ENCODE results near the gene CCDC158. TPM values are rescaled to one million over a fixed set of nuclear protein-coding genes. Genes with fewer than 3 reads are reported as not detected.
A peak's percentile ranks its signal among the peaks of the same experiment; 100 is the strongest.
"Not testable (repeated sequence)": the region's sequence is repeated elsewhere in the genome, so short reads cannot be mapped to it uniquely, and the experiment has no call there.

CCDC158 gene
- total and polyA plus RNA-seq, 5 donors from 2014 or later = not detected

- Histone ChIP-seq H3K36me3 (ENCODE audit: control insufficient read depth, insufficient read depth, low read length) (no peaks in the 10 kb centered on the region), H3K9me3 (ENCODE audit: control insufficient read depth in 2 of 2, low read length in 2 of 2) (peaks cover 2 to 7% of the 10 kb centered on the region in 2 experiments), H3K4me3 (ENCODE audit: low read depth, low read length) (no peak overlapping the region), H3K27ac (ENCODE audit: insufficient read depth, low read length, poor library complexity, severe bottlenecking) (no peak overlapping the region), H3K4me1 (ENCODE audit: control insufficient read depth, insufficient read depth, low read length, poor library complexity, severe bottlenecking) (no peaks in the 10 kb centered on the region), H3K27me3 (ENCODE audit: control insufficient read depth, insufficient read depth, low read length) (peaks cover 3% of the 10 kb centered on the region)
- no peak for ATAC-seq (ENCODE audit: low read depth in 2 of 2)
- H3K4me3 Mint-ChIP-seq = no peak overlapping the region
- H3K4me1 Mint-ChIP-seq = no peaks in the 10 kb centered on the region
- H3K27ac Mint-ChIP-seq = no peak overlapping the region
- H3K27me3 Mint-ChIP-seq = peaks cover 25% of the 10 kb centered on the region
- peaks cover 0 to 7% (median 0%) of the 10 kb centered on the region in 7 donors for H3K9me3 Mint-ChIP-seq
- no peak for DNase-seq
- H3K36me3 Mint-ChIP-seq = no peaks in the 10 kb centered on the region
Observed at GRCh38 chr4:76364763-76365162, 56.2 kb downstream of the CCDC158 start.

DNA sequence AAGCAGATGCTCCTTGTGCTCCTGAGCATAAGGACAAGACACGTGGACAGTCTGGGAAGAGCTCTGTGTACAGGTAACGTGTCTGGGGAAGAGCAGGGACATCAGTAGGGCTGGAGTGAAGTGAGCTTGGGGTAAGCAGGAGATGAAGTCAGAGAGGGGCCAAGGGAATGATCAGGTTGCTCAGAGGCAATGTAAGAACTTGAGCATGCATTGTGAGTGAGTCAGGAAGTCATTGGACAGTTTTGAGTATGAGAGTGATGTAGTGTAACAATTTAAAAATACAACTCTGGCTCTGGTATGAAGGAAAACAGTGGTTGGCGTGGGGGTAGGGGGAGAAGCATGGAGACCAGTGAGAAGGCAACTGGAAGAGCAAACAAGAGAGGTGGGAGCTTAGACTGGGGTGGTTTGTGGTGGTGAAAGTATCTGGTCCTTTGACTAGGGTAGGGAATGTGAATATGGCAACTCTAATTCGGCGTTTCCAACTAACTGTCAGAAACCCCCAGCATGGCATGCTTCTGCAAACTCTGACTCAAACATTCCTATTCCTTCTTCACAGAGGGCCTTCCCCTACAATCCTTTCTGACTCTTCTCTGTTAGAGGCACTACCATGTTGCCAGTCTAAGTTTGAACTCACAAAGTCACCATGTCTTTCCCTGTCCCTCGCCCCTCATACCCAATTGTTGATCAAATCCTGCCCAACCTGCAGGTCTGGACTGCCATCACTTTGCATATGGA lies 57.2 kb downstream of the CCDC158 start:
- no peak overlapping the region for H3K27ac Mint-ChIP-seq
- no peak for ATAC-seq (ENCODE audit: low read depth in 2 of 2)
- H3K9me3 ChIP-seq (ENCODE audit: control insufficient read depth in 2 of 2, low read length in 2 of 2) = peaks cover 5 to 8% of the 10 kb centered on the region in 2 experiments

DNA sequence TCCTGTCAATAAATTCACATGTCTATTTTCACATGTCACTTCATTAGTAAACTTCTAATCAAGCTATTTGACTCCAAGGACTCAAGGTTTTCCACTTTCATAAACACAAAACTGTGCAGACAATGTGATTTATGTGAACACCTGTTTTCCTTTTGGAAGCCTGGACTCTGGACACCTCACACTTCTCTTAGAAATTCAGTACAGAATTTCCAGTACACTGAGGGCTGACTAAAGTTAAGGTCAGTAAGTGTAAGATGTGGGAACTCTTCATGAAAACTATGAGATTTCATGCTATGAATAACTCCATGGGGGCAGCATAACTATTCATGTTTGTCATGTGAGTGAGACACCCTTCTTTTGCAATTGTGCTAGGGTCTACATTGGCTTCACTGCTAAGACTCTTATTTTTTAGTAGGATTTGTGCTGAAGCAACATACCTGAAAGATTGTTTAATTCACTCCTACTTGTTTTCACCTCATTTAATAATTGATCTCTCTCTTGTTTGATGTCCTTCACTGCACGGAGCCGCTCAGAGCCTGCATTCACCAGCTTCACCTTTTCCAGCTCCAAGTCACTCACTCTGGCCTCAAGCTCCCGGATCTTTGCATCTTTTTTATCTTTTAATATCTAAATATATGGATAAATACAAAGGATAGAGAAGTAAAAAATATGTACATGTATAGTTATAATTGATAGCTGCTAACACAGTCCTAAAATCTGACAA lies 59.1 kb downstream of the CCDC158 start:
- Histone ChIP-seq H3K27ac (ENCODE audit: insufficient read depth, low read length, poor library complexity, severe bottlenecking) (no peak overlapping the region), H3K27me3 (ENCODE audit: control insufficient read depth, insufficient read depth, low read length) (peaks cover 4% of the 10 kb centered on the region), H3K36me3 (ENCODE audit: control insufficient read depth, insufficient read depth, low read length) (no peaks in the 10 kb centered on the region), H3K4me3 (ENCODE audit: low read depth, low read length) (no peak overlapping the region), H3K9me3 (ENCODE audit: control insufficient read depth in 2 of 2, low read length in 2 of 2) (peaks cover 8 to 10% of the 10 kb centered on the region in 2 experiments), H3K4me1 (ENCODE audit: control insufficient read depth, insufficient read depth, low read length, poor library complexity, severe bottlenecking) (no peaks in the 10 kb centered on the region)
- DNase-seq = no peak
- Mint-ChIP-seq H3K9me3 (peaks cover 0 to 29% (median 14%) of the 10 kb centered on the region in 7 donors), H3K4me3 (no peak overlapping the region), H3K27ac (no peak overlapping the region), H3K36me3 (no peaks in the 10 kb centered on the region), H3K4me1 (no peaks in the 10 kb centered on the region), H3K27me3 (peaks cover 30% of the 10 kb centered on the region)
- no peak for ATAC-seq (ENCODE audit: low read depth in 2 of 2)

More for the DNA sequence above, 57.2 kb downstream of the CCDC158 start:
- Histone ChIP-seq H3K27me3 (ENCODE audit: control insufficient read depth, insufficient read depth, low read length) (peaks cover 3% of the 10 kb centered on the region), H3K4me3 (ENCODE audit: low read depth, low read length) (no peak overlapping the region), H3K36me3 (ENCODE audit: control insufficient read depth, insufficient read depth, low read length) (no peaks in the 10 kb centered on the region), H3K27ac (ENCODE audit: insufficient read depth, low read length, poor library complexity, severe bottlenecking) (no peak overlapping the region), H3K4me1 (ENCODE audit: control insufficient read depth, insufficient read depth, low read length, poor library complexity, severe bottlenecking) (no peaks in the 10 kb centered on the region)
- H3K27me3 Mint-ChIP-seq = peaks cover 34% of the 10 kb centered on the region
- H3K9me3 Mint-ChIP-seq = peaks cover 0 to 16% (median 5%) of the 10 kb centered on the region in 7 donors
- H3K4me3 Mint-ChIP-seq = no peak overlapping the region
- H3K36me3 Mint-ChIP-seq = no peaks in the 10 kb centered on the region
- no peaks in the 10 kb centered on the region for H3K4me1 Mint-ChIP-seq
- no peak for DNase-seq

DNA sequence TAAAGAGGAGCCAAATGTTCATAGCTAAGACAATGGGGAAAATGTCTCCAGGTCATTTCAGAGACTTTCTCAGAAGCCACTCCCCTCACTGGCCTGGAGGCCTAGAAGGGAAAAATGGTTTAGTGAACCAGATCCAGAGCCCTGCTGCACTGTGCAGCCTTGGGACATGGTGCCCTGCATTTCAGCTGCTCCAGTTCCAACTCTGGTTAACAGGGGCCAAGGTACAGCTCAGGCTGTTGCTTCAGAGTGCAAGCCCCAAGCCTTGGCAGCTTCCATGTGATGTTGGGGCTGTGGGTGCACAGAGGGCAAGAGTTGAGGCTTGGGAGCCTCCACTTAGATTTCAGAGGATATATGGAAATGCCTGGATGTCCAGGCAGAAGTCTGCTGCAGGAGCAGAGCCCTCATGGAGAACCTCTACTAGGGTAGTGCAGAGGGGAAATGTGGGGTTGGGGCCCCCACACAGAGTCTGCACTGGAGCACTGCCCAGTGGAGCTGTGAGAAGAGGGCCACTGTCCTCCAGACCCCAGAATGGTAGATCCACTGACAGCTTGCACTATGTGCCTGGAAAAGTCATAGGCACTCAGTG lies 61.0 kb downstream of the CCDC158 start:
- DNase-seq; H3K4me1 Mint-ChIP-seq; H3K36me3 ChIP-seq (ENCODE audit: control insufficient read depth, insufficient read depth, low read length); H3K36me3 Mint-ChIP-seq; H3K4me3 ChIP-seq (ENCODE audit: low read depth, low read length); H3K27me3 ChIP-seq (ENCODE audit: control insufficient read depth, insufficient read depth, low read length); H3K4me3 Mint-ChIP-seq; H3K4me1 ChIP-seq (ENCODE audit: control insufficient read depth, insufficient read depth, low read length, poor library complexity, severe bottlenecking); H3K27ac ChIP-seq (ENCODE audit: insufficient read depth, low read length, poor library complexity, severe bottlenecking); ATAC-seq (ENCODE audit: low read depth in 2 of 2); H3K27ac Mint-ChIP-seq: not testable (repeated sequence)
- Mint-ChIP-seq H3K27me3 (peaks cover 24% of the 10 kb centered on the region), H3K9me3 (peaks cover 0 to 34% (median 14%) of the 10 kb centered on the region in 7 donors)
- H3K9me3 ChIP-seq (ENCODE audit: control insufficient read depth in 2 of 2, low read length in 2 of 2) = peaks cover 8 to 10% of the 10 kb centered on the region in 2 experiments

DNA sequence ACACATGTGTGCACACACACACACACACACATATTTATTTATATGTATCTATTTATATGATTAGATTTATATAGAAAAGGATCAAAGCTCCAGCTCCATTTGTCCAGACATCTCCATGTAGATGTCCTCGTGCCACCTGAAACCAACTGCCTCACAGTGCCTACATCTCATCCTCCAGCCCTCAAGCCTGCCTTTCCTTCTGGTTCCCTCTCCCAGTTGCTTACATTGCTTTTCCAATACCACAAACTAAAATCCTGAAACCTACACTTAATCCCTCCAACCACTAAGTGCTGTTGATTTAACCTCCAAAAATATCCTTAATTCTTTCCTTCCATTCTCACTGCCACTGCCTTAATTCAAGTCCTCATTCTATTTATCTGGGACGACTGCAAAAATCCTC lies 63.0 kb downstream of the CCDC158 start:
- no peak overlapping the region for H3K27ac Mint-ChIP-seq
- DNase-seq = no peak

DNA sequence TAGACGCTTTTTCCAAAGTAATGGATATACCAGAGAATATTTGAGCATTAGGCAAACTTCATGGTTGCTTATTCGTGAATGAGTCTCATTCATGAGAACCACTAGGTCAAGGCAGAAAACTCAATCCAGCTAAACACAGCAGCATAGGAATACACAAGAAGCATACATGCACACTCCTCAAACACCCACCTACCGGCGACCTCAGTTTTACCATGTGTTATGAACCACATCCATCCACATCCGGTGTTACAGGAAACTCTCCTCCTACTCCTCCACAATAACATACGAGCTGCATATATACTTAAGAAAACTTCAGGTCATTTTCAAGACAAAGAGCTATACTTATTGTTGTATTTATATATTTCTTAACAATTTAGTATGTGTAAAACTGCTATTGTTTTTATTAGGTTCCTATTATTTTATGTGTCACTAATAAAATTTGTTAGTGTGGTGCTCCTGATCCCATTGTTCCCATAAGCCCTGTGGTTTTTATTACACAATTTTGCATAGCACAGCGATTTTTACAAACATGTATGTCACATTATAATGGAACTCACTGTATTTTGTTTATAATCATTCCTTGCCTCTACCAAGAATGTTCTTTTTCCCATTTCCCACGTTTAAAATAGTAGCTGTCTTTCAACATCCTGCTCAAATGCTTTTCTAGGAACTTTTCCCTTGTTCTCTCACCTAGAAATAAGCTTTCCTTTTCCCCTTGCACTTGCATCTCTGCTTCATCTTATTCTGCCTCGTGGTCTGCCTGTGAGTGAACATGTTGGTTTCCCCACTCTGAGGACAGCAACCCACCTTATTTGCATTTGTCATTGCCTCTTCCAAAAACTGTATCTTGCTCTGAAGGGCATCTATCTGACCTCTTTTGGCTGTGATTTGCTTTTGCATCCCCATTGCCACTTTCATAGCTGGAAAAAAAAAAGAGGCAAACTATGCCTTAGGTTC lies 66.1 kb downstream of the CCDC158 start:
- peak; percentile 34 to 50 for ATAC-seq (ENCODE audit: low read depth in 2 of 2)
- DNase-seq = peak in 1 of 3 donors; percentile 47

More for the DNA sequence above, 63.0 kb downstream of the CCDC158 start:
- peaks cover 2% of the 10 kb centered on the region for H3K27me3 ChIP-seq (ENCODE audit: control insufficient read depth, insufficient read depth, low read length)
- Mint-ChIP-seq H3K9me3 (peaks cover 2 to 34% (median 14%) of the 10 kb centered on the region in 7 donors), H3K4me3 (no peak overlapping the region), H3K4me1 (peaks cover 0 to 8% (median 2%) of the 10 kb centered on the region in 4 donors), H3K27me3 (peaks cover 17% of the 10 kb centered on the region), H3K36me3 (no peaks in the 10 kb centered on the region)
- no peak overlapping the region for H3K27ac ChIP-seq (ENCODE audit: insufficient read depth, low read length, poor library complexity, severe bottlenecking)
- H3K4me1 ChIP-seq (ENCODE audit: control insufficient read depth, insufficient read depth, low read length, poor library complexity, severe bottlenecking) = no peaks in the 10 kb centered on the region
- ATAC-seq (ENCODE audit: low read depth in 2 of 2) = no peak
- no peaks in the 10 kb centered on the region for H3K36me3 ChIP-seq (ENCODE audit: control insufficient read depth, insufficient read depth, low read length)
- H3K9me3 ChIP-seq (ENCODE audit: control insufficient read depth in 2 of 2, low read length in 2 of 2) = peaks cover 8 to 10% of the 10 kb centered on the region in 2 experiments
- H3K4me3 ChIP-seq (ENCODE audit: low read depth, low read length) = no peak overlapping the region

DNA sequence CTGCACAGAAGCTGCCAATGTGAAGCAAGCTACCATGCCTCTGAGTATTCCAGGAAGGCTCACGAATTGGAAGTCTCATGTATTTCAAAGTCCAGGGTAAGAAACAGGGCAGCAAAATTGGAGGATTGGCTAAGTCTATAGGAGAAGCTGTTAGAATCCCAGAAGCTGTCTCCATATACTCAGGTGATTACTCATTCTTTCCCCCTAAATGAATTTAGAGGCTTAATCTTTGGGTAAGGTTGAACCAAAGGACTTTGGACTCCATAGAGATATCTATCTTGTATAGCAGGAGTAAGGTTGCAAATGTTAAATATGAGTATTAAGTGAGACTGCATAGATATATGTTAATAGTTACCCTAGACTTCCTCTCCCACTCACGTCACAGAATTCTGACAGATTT lies 78.1 kb downstream of the CCDC158 start:
- Mint-ChIP-seq H3K4me1 (no peaks in the 10 kb centered on the region), H3K36me3 (no peaks in the 10 kb centered on the region), H3K27me3 (peaks cover 4% of the 10 kb centered on the region), H3K4me3 (no peak overlapping the region), H3K9me3 (peaks cover 0 to 12% (median 3%) of the 10 kb centered on the region in 7 donors), H3K27ac (no peak overlapping the region)
- ATAC-seq (ENCODE audit: low read depth in 2 of 2) (no peak), DNase-seq (no peak)
- Histone ChIP-seq H3K36me3 (ENCODE audit: control insufficient read depth, insufficient read depth, low read length) (no peaks in the 10 kb centered on the region), H3K27ac (ENCODE audit: insufficient read depth, low read length, poor library complexity, severe bottlenecking) (no peak overlapping the region), H3K9me3 (ENCODE audit: control insufficient read depth in 2 of 2, low read length in 2 of 2) (peaks cover 0 to 2% of the 10 kb centered on the region in 2 experiments), H3K27me3 (ENCODE audit: control insufficient read depth, insufficient read depth, low read length) (no peaks in the 10 kb centered on the region), H3K4me3 (ENCODE audit: low read depth, low read length) (no peak overlapping the region), H3K4me1 (ENCODE audit: control insufficient read depth, insufficient read depth, low read length, poor library complexity, severe bottlenecking) (no peaks in the 10 kb centered on the region)

More for the DNA sequence above, 66.1 kb downstream of the CCDC158 start:
- H3K36me3 Mint-ChIP-seq = no peaks in the 10 kb centered on the region
- H3K4me3 Mint-ChIP-seq = no peak overlapping the region
- H3K27me3 ChIP-seq (ENCODE audit: control insufficient read depth, insufficient read depth, low read length) = peaks cover 2% of the 10 kb centered on the region
- H3K27ac ChIP-seq (ENCODE audit: insufficient read depth, low read length, poor library complexity, severe bottlenecking) = no peak overlapping the region
- no peaks in the 10 kb centered on the region for H3K36me3 ChIP-seq (ENCODE audit: control insufficient read depth, insufficient read depth, low read length)
- no peak overlapping the region for H3K4me3 ChIP-seq (ENCODE audit: low read depth, low read length)
- peaks cover 12% of the 10 kb centered on the region for H3K27me3 Mint-ChIP-seq
- peaks cover 0 to 8% (median 2%) of the 10 kb centered on the region in 4 donors for H3K4me1 Mint-ChIP-seq
- H3K27ac Mint-ChIP-seq = peak overlapping the region in 1 of 3 donors; percentile 89
- H3K9me3 Mint-ChIP-seq = peaks cover 2 to 28% (median 10%) of the 10 kb centered on the region in 7 donors
- no peaks in the 10 kb centered on the region for H3K4me1 ChIP-seq (ENCODE audit: control insufficient read depth, insufficient read depth, low read length, poor library complexity, severe bottlenecking)
- H3K9me3 ChIP-seq (ENCODE audit: control insufficient read depth in 2 of 2, low read length in 2 of 2) = peaks cover under 1 to 9% of the 10 kb centered on the region in 2 experiments
